ENCODE results near the gene FAM168B.
"Not testable (repeated sequence)": the region's sequence is repeated elsewhere in the genome, so short reads cannot be mapped to it uniquely, and the experiment has no call there.

Gene FAM168B

DNA sequence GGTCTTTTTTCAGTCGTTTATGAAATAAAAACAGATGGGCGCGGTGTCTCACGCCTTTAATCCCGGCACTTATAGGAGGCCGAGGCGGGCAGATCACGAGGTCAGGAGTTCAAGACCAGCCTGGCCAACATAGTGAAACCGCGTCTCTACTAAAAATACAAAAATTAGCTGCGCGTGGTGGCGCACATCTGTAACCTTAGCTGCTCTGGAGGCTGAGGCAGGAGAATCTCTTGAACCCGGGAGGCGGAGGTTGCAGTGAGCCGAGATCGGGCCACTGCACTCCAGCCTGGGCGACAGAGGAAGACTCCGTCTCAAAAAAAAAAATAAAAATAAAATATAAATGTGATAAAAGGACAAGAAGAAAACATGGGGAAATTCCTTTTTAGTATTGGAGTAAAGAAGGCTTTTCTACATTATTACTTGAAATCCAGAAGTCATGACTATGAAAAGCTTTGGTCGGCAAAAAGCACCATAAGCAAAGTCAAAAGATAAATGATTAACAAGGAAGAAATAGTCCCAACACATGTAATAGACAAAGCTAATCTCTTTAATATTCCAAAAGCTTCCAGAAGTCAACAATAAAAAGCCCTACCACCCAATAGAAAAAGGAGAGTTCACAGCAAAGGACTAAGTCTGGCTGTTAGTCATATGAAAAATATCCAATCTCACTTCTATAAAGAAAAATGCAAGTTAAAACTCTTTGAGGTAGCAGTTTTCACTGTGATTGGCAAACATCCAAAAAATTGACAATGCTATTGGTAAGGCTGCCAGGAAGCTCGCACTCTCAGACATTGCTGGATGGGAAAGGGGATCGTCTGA, 1.4 kb upstream of the FAM168B start:
- DNase-seq, result peak; percentile 12

DNA sequence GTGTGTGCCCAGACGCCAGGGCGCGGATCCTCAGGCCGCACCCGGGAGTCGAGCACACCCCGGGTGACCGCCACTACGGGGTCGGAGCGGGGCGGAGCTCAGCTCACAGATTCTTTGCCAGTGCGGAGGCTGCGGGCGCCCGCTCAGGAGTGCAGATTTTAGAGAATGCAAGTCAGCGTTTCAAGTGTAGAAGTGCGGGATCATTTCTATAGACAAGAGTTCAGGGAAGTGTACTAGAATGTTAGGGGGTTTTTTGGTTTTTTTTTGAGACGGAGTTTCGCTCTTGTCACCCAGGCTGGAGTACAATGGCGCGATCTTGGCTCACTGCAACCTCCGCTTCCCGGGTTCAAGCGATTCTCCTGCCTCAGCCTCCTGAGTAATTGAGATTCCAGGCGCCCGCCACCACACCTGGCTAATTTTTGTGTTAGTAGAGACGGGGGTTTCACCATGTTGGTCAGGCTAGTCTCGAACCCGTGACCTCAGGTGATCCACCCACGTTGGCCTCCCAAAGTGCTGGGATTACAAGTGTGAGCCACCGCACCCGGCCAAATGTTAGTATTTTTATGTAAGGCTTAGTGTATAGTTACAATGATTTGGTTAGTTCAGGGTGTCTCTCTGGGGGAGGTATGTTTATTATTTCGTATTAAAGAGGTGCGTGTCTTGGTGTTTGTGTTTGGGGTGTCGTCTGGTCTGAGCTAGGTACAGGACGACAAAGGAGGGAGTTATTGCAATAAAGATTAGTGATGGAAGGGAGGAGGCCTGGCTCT, 619 bp upstream of the FAM168B start:
- peak; percentile 79 for DNase-seq

DNA sequence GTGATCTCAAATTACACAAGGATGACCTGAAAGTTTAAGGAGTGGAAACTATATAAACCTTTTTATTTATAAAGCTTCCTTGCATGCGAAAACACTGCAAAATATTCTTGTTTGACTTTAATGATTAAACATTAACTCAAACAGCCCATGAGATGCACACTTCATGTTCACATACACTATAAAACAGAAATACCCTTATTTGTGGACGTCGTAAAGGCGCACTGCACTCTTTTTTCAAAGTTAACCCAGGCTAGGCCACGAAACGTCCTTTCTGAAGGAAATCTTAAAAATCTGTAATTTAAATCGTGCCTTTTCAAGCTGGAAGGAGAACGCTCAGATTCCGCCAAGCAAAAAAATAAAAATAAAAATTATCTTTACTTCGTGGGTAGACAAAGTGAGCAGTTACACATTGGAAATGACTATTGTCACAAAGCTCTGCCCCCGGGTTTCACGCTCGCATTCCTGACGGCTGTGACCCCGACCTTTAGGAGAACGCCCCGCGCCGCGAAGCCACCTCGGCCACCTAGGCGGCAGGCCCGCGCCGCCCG, 728 bp downstream of the FAM168B start:
- DNase-seq, result no peak

DNA sequence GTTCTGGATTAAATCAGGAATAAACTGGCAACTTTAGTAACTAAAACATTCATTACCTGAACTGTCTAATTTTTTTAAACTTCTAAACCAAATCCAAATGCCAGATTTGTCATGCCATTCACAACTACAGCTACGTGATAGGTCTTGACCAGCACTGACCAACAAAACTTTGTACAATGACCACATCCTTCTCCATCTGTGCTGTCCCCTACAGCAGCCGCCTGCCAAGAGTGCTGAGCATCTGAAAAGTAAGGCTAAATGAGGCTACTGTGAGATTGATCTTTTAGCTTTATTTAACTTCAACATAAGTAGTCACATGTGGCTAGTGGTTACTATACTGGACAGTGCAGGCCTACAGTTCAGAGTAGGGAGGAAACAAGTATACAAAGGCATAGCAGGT, 7.6 kb downstream of the FAM168B start:
- DNase-seq, result no peak

DNA sequence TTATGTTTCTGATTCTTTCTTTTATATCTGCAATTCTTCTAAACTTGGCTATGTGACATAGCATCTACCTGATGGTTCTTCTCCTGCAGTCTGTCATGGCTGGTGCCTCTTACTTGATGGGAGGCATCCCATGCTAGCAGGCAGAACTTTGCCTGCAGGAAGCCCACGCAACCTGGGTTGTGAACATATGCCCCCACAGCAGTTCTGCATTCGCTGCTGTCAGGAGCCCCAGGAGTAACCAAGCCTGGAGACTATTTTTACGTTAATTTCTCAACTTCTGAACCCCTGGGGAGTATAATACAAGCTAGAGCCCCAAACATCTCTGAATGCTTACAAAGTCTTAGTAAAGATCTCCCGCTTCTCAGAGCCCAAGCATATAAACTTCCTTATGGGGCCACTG, 12.1 kb downstream of the FAM168B start:
- DNase-seq, result no peak

DNA sequence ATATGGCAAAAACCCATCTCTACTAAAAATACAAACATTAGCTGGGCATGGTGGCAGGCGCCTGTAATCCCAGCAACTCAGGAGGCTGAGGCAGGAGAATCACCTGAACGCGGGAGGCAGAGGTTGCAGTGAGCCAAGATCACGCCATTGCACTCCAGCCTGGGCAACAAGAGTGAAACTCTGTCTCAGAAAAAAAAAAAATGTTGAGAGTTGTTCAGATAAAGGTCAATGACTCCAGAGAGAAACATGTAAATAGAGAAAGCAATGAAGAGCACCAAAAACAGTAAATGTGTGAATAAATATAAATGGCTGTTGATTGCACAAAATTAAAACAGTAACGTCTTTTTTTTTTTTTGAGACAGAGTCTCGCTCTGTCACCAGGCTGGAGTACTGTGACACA, 13.3 kb downstream of the FAM168B start:
- not testable (repeated sequence) for DNase-seq

DNA sequence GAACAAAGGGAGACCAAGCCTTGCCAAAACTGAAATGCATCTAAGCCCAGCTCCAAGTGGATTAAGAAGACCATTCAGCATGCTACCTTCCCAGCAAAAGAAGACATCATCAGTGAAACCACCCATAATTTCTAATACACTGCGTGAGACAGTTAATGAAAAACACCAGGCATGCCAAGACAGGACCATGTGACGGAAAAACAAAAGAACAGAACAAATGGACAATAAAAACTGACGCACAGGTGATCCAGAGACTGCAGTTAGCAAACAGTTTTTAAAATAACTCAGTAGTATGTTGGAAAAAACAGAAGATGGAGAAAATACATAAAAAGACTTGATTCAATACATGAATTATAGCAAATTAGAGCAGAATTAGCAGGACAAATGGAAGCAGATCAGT, 15.3 kb downstream of the FAM168B start:
- DNase-seq, result no peak

DNA sequence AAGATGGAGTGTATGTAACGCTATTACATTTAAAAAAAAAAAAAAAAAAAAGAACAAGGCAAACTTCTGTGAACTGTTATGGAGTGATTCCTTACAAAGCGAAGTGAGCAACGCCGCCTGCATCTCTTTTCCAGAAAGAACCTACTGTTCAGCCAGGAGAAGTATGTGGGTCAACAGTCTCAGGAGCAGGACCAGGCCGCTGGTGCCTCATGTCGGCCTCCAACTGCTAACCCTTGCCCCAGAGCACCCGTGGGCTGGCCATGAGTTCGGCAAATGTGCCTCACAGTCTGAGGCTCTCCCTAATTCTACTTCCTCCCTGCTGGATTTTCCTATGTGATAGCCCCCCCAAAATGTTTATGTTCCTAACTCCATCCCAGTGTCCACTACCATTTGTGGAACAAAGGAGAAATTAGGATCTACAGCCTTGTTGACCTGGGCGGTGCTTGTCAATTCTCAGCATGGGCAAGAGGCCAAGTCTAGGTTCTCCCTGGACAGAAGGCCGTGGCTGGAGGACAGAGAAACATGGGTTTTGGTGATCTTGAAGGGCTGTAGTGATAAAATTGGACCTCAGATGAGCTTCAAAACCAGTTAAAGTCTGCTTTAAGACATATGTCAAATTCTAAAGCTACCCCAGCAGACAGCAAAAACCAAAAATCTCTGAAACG, 15.9 kb downstream of the FAM168B start:
- DNase-seq, result no peak

DNA sequence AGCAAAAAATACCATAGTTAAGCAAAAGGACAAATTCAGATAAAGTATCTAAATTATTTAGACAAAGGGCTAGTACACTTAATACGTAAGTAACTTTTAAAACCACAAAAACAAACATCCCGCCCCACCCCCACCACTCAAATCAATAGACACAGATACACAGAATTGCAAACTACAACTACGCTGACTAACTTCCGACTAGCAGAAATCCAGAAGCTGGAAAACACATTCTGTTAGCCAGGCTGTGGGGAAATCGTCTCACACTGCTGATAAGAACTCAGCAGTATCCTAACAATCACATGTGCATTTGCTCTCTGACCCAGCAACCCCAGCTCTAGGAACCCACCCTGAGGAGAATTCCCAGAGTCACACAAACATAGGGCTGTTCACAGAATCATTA, 16.6 kb downstream of the FAM168B start:
- no peak for DNase-seq

DNA sequence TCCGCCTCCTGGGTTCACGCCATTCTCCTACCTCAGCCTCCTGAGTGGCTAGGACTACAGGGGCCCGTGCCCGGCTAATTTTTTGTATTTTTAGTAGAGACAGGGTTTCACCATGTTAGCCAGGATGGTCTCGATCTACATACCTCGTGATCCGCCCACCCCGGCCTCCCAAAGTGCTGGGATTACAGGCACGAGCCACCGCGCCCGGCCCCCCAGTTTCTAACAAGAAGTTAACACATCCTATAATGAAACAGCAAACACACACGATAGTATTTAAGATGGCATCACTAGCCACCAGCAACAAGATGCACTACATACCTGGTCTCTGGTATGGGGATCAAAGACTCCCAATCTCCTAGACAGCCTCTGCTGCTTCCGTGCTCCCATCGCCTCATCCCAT, 17.7 kb downstream of the FAM168B start:
- not testable (repeated sequence) for DNase-seq

DNA sequence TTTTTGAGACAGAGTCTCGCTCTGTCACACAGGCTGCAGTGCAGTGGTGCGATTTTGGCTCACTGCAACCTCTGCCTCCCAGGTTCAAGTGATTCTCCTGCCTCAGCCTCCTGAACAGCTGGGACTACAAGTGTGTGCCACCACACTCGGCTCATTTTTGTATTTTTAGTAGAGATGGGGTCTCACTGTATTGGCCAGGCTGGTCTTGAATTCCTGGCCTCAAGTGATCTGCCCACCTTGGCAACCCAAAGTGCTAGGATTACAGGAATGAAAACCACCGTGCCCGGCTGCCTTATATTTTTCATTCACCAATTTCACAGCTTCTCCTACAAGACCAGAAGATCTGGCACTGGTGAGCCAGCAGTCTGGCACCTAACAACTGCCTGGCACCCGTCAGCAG, 25.1 kb downstream of the FAM168B start:
- not testable (repeated sequence) for DNase-seq

DNA sequence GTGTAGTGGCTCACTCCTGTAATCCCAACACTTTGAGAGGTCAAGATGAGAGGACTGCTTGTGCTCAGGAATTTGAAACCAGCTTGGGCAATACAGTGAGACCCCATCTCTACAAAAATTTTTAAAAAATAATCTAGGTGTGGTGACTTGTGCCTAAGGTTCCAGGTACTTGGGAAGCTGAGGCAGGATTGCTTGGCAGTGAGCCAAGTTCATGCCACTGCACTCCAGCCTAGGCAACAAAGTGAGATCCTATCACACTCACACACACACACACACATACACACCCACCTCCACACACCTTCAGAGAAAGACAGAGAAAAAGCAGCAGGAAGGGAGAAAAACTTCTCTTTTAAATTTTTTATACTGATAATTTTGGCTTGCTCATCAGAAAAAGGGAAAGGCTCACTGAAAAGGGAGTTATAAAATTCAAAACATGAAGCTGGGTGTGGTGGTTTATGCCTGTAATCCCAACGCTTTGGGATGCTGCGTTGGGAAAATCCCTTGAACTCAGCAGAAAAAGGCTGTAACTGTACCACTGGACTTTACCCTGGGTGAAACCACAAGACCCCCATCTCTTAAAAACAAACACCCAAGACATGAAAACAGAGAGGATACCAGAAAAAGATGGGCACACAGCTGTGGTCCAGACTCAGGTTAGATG, 25.7 kb downstream of the FAM168B start:
- no peak for DNase-seq

DNA sequence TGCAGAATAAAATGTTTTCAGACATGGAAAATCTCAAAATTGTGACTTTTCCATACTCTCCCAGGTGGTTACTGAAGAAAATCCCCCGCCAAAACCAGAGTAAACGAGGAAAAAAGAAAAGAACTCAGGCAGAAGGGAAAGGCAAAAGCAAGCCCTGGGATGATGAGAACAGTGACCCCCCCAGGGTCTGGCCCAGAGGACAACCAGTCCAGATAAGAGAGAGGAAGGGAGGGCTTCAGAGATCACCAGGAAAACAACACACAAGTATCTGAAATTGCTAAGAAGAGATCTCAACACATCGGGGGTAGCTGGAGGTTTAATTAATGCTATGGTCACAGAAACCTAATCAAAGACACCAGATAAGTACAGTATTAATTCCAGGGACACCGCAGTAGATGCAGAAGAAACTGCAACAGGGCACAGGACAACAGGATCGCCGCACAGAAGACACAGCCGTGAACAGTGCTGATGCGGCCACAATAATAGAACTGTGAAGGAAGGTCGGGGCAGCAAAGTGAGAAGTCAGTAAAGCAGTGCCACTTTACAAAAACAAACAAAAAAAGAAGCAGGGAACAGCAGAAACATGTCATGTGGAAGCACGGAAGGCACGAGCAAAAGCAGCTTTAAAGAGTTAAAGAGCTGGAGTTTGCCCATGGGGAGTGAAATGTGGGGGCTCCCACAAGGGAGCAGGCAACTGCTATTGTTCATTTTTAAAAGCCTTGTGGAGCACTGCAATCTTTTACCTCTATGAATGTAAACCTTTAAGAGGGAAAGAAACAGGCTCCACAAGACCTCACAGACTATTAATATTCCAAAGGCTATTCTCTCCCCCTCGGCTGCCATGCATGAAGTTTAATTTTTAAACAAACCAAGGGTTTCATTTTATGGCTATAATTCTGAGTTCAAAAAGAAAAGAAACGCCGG, 28.4 kb downstream of the FAM168B start:
- no peak for DNase-seq

DNA sequence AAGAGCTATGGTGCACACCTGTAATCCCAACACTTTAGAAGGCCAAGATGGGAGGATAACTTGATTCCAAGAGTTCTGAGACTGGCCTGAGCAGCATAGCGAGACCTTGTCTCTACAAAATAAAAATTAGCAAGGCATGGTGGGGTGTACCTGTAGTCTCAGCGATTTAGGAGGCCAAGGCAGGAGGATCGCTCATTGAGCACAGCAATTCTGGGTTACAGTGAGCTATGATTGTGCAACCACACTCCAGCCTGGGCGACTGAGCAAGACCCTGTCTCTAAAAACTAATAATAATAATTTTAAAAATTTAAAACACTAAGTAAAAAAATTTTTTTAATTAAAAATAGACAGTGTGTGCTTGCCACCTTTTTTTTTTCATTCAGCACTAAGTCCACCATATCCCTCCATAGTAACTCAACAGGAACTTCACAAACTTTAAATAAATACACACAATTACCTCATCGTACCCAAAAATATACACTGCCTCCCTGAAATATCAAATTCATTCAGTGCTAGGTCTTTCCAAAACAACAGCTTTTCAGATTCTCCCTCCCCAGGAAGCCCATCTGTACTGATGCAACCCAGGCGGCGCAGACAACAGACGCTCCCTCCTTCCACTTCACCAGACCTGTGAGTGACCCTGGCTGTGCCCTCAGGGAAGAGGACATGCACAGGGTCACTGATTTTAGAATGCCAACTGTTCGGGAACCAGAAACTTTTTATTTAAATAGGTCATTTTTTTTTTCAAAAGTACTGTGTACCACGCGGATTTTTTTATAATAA, 29.6 kb downstream of the FAM168B start:
- DNase-seq, result no peak

DNA sequence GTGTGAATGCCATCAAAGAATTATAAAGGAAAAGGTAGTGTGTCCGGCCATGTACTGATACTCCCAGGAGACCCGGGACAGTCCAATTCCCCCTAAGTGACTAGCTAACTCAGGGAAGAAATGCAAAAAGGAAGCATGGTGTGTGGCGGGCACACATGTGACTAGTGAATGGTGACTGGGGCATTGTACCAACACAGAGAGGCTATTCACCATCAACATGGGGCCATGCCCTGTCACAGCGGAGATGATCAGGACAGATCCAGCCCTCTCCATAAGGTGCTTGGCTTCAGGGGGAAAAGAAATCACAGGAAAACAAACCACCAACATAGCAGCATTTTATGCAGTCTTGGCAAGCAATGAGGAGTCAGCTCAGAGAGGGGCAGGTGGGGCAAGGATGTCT, 34.3 kb downstream of the FAM168B start:
- DNase-seq, result no peak

DNA sequence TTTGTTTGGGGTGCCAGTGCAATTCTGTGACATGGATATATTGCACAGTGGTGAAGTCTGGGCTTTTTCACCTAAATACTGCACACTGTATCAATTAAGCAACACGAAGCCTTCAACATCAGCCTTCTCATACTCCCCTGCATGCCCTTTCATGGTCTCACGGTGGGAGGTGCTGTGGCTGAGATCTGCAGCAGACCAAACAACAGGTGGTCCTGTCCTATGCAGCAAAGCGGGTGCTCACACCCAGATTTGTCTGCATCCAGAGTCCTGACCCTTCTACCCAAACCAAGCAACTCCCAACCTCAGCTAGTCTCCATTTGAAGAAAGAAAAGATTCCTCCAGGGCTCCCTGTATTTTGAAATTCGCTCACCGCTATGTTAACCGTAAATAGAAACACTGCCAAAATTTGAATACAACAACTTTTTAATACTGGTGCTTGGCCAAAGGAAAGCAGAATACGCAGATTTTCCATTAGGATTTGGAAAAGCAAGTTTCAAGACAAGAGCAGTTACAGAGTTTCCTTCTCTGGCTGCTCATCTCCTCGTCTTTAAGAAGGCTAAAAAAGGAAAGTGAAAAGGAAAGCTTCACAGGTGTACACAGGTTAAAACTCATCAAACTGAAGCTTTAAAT, 34.9 kb downstream of the FAM168B start:
- no peak for DNase-seq

DNA sequence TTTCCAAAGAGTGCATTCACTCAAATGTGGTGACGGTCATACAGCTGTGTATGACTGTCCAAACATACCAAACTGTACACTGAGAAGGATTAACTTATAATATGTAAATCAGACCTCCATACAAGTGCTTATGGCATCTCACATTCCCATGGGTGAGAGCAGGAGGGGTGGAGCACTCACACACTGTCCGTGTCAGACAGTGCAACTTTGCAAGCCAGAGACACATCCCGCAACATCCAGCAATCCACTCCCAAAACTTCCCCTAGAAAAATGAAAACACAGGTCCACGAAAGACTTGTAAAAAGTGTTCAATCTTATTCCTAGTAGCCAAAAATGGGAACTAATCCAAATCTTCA, 36.4 kb downstream of the FAM168B start:
- no peak for DNase-seq

DNA sequence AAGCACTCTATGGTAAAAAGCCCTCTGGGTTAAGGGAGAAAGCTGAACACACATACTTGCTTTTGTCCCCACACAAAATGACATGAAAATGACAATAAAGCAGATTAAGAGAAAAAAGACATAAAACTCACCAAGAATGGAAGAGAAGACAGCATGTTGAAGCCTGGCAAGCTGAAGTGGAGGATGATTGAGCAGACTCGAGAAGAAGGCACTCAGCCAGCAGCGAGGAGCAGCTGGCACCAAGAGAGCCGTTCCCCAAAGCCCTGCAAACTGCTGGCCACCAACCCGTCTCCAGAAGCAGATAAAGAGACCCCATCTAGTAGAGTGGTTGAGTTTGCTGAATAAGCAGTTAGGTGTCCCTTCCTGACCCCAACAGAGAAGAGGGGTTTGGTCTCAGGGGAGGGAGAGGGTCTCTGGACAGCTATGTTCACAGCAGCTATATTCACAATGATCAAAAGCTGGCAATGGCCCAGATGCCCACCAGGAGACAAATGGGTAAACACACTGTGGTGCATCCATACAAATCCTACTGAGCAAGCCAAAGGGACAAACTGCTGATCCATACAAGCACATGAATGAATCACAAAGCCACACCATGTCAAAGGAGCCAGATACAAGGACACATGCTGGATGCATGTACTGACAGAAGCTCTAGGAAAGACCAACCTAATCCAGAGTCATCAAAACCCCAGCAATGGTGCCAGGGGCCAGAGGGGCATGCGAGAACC, 36.9 kb downstream of the FAM168B start:
- peak; percentile 22 for DNase-seq

DNA sequence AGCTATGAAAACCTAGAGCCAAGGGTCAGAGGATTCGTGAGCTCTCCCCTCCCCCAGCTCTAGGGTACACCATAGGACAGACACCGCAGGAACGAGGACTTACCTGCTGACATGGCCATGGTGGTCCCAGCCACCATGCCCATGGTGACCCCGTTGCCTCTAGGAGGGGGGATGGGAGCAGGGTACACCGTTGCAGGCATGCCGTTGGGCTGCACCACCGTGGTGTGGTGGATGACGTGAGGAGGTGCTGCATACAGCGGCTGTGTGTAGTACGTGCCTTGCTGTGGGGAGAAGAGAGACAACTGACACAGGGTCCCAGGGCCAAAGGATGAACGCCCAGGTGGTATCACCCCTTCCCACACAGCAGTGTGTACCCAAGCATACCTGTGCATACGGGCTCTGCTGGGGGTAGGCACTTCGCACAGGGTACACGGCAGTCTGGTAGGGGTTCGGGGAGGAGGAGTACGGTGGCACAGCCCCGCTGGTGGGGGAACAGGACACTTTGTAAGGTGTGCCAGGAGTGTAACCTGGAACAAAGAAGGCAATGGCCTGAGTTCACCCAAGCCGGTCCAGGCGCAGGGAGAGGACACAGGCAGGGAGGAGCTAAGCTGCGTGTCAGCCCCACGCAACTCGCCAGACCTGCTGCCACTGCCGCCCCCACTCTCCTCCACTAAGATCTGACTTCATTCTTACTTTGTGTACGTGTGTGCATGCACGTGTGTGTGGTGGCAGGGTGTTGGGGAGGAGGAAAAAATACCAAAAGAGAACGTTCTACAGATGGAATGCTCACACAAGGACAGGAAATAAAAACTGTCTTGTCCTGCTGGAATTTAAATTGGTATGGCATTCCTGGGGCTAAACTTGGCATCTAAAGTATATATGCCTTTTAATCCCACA, 37.8 kb downstream of the FAM168B start:
- DNase-seq, result no peak

Data from NCI-H69 (cell line).